Endothelial cell of umbilical vein (primary cell): ENCODE data around the gene DDHD1. TPM values are rescaled to one million over a fixed set of nuclear protein-coding genes. Genes with fewer than 3 reads are reported as not detected.

Experiments used
- BruUV-seq: library from RNA; stranded (reverse); fragments of 400-500 nt; replicated peaks from 2 replicates; lab custom pipeline; 2021; lab: Mats Ljungman, UMichigan
- CTCF ChIA-PET: fragments of 300-600, 350-600 bp; sonication (Branson Sonifier 250); formaldehyde crosslinking; loops from one replicate; lab custom pipeline; 2021; ENCODE audit warnings: antibody characterized with exemption, inconsistent platforms; lab: Charles Lee
- POLR2A ChIA-PET: fragments of 300-600, 350-600 bp; sonication (Branson Sonifier 250); formaldehyde crosslinking; loops from one replicate; lab custom pipeline; 2021; ENCODE audit warnings: antibody characterized with exemption, inconsistent platforms; lab: Charles Lee
- DNase-seq: peaks from one replicate; pipeline ENCODE4 v3.0.0-alpha.2; 2011; ENCODE audit warnings: low read depth, low spot score
- FAIRE-seq: peaks from 2 replicates; lab custom pipeline; 2011; peaks lifted over from hg19 to GRCh38; lab: Jason Lieb, UNC
- H2AFZ ChIP-seq: 2 replicates; pipeline ENCODE4 v1.6.0; 2012; ENCODE audit warnings: low read depth, low read length, control low read depth, inconsistent platforms
- H3K27ac ChIP-seq: 2 replicates; pipeline ENCODE4 v1.5.1; 2011; ENCODE audit warnings: low read depth, mild to moderate bottlenecking, control low read depth, low read length, moderate library complexity; ENCODE audit not compliant: insufficient read depth
- H3K27me3 ChIP-seq, 2 experiments: 2 replicates each; pipeline versions ENCODE4 v1.6.0 to v1.6.1; 2011; ENCODE audit warnings: low read length in 2 of 2, mixed read lengths in 1 of 2; ENCODE audit not compliant: control insufficient read depth in 2 of 2, insufficient read depth in 2 of 2
- H3K36me3 ChIP-seq, 2 experiments: 2 replicates in 1 of 2; 3 replicates in 1 of 2; pipeline ENCODE4 v1.5.1; 2011; ENCODE audit warnings: low read length in 2 of 2, mild to moderate bottlenecking in 1 of 2, moderate library complexity in 1 of 2; ENCODE audit not compliant: control insufficient read depth in 2 of 2, insufficient read depth in 2 of 2; ENCODE audit errors: extremely low read depth in 1 of 2
- H3K4me1 ChIP-seq: 3 replicates; pipeline ENCODE4 v1.5.1; 2011; ENCODE audit warnings: mild to moderate bottlenecking, low read length; ENCODE audit not compliant: control insufficient read depth, insufficient read depth; ENCODE audit errors: extremely low read depth
- H3K4me2 ChIP-seq: 2 replicates; pipeline ENCODE4 v1.6.1; 2011; ENCODE audit warnings: low read length, control low read depth, mixed read lengths; ENCODE audit not compliant: insufficient read depth
- H3K4me3 ChIP-seq, 3 experiments: fragments of 200-600 bp in 1 of 3; sonication (generic), shearing (Covaris generic) in 1 of 3; replicated peaks in 1 of 3; 2 replicates each; pipeline ENCODE4 v1.5.1; 2011 to 2016; ENCODE audit warnings: control low read depth in 3 of 3, low read length in 3 of 3, mild to moderate bottlenecking in 2 of 3, inconsistent platforms in 1 of 3, low read depth in 1 of 3, moderate library complexity in 1 of 3; ENCODE audit not compliant: insufficient read depth in 1 of 3
- H3K79me2 ChIP-seq: 2 replicates; pipeline ENCODE4 v1.6.0; 2012; ENCODE audit warnings: low read length, inconsistent platforms; ENCODE audit not compliant: control insufficient read depth, insufficient read depth
- H3K9ac ChIP-seq: replicated peaks from 2 replicates; pipeline ENCODE3; 2011; ENCODE audit warnings: low read length, control low read depth; ENCODE audit not compliant: insufficient read depth; ENCODE audit errors: extremely low read depth
- H3K9me1 ChIP-seq: replicated peaks from 3 replicates; pipeline ENCODE4 v1.6.0; 2011; ENCODE audit warnings: mild to moderate bottlenecking, low read length; ENCODE audit not compliant: control insufficient read depth, insufficient read depth; ENCODE audit errors: extremely low read depth
- H3K9me3 ChIP-seq: replicated peaks from 2 replicates; pipeline ENCODE4 v1.5.1; 2012; ENCODE audit warnings: low read length, inconsistent platforms; ENCODE audit not compliant: control insufficient read depth, insufficient read depth
- H4K20me1 ChIP-seq: replicated peaks from 2 replicates; pipeline ENCODE3; 2011; ENCODE audit warnings: mild to moderate bottlenecking, low read length; ENCODE audit not compliant: control insufficient read depth, insufficient read depth; ENCODE audit errors: extremely low read depth
- EZH2 ChIP-seq: IDR thresholded peaks from 2 replicates; pipeline ENCODE4 v1.6.1; 2012; ENCODE audit warnings: borderline replicate concordance, low read depth, mild to moderate bottlenecking, moderate library complexity, low read length, inconsistent platforms; ENCODE audit not compliant: severe bottlenecking
- FOS ChIP-seq: IDR thresholded peaks from 2 replicates; pipeline ENCODE4 v1.6.1; 2011; ENCODE audit warnings: mild to moderate bottlenecking, low read length, moderate library complexity, borderline replicate concordance; ENCODE audit not compliant: insufficient read depth
- GATA2 ChIP-seq: IDR thresholded peaks from 2 replicates; pipeline ENCODE4 v1.7.0; 2011; ENCODE audit warnings: low read depth, mild to moderate bottlenecking, moderate library complexity, mixed read lengths, low read length; ENCODE audit not compliant: insufficient read length, insufficient read depth
- JUN ChIP-seq: IDR thresholded peaks from 2 replicates; pipeline ENCODE4 v1.6.1; 2011; ENCODE audit warnings: borderline replicate concordance, low read depth; ENCODE audit not compliant: insufficient read length, insufficient read depth
- MAX ChIP-seq: IDR thresholded peaks from 2 replicates; pipeline ENCODE4 v1.6.1; 2011; ENCODE audit not compliant: insufficient read depth, insufficient read length
- MYC ChIP-seq: IDR thresholded peaks from one replicate; pipeline ENCODE4 v1.6.1; 2011; ENCODE audit warnings: mild to moderate bottlenecking, low read depth, low read length
- POLR2A ChIP-seq: IDR thresholded peaks from 2 replicates; pipeline ENCODE4 v1.6.1; 2012; ENCODE audit warnings: low read depth, mild to moderate bottlenecking, control low read depth, low read length
- POLR2AphosphoS5 ChIP-seq: IDR thresholded peaks from 2 replicates; pipeline ENCODE4 v1.6.1; 2012; ENCODE audit warnings: low read depth, mild to moderate bottlenecking, control low read depth, low read length, moderate library complexity; ENCODE audit not compliant: insufficient read depth
- dilution Hi-C: fragments of 300-500 bp; cut with MboI; formaldehyde crosslinking; loops from one replicate; pipeline ENCODE4 v1.15.0; 2019; ENCODE audit warnings: low sequenced_read_pairs; ENCODE audit not compliant: extremely low pct_ligation_motif_present
- intact Hi-C: fragments of 100-400 bp; cut with micrococcal nuclease; formaldehyde crosslinking; loops from one replicate; pipeline ENCODE4 v1.10.0; 2022
- polyA plus RNA-seq, 4 experiments: library from polyadenylated mRNA; depleted of rRNA in 3 of 4; stranded (reverse) in 3 of 4; unstranded in 1 of 4; fragments of >200 nt; gene quantifications; 2 replicates each; pipeline versions ENCODE4 v1.2.1 to v1.2.3, GENCODE V29; 2011 to 2012; ENCODE audit warnings: missing spikeins in 1 of 4
- total RNA-seq: library from RNA; stranded (reverse); gene quantifications from 2 replicates; pipeline ENCODE4 v1.2.3, GENCODE V29; 2021
- TF ChIP-seq, protein P1 (sequence below), 2 donors: IDR thresholded peaks; 1 replicate in 1 of 2; 2 replicates in 1 of 2; pipeline ENCODE4 v1.5.1; 2011; ENCODE audit warnings: low read length in 2 of 2, mild to moderate bottlenecking in 2 of 2, moderate library complexity in 2 of 2, control low read depth in 1 of 2, inconsistent platforms in 1 of 2, low read depth in 1 of 2; ENCODE audit not compliant: insufficient read depth in 1 of 2; ENCODE audit errors: extremely low read depth in 1 of 2

The DDHD1 gene
- total and polyA plus RNA-seq, 2 donors (not counting 3 experiments of a cell fraction or from before 2014, with no cell fraction given) = 2.7 to 12.4 TPM

GRCh38 chr14:53167602-53168328 lies 14.6 kb upstream of the DDHD1 start:
- H4K20me1 ChIP-seq = no peaks in the 10 kb centered on the region
- DNase-seq (no peak), FAIRE-seq (no peak)
- H3K4me3 ChIP-seq = no peak overlapping the region
- POLR2A ChIA-PET = no interaction called here
- H3K4me2 ChIP-seq = no peak overlapping the region
- no peak for TF ChIP-seq POLR2AphosphoS5
- TF ChIP-seq MYC = no peak
- TF ChIP-seq EZH2 = no peak
- no peak for TF ChIP-seq POLR2A
- TF ChIP-seq, protein P1, sequence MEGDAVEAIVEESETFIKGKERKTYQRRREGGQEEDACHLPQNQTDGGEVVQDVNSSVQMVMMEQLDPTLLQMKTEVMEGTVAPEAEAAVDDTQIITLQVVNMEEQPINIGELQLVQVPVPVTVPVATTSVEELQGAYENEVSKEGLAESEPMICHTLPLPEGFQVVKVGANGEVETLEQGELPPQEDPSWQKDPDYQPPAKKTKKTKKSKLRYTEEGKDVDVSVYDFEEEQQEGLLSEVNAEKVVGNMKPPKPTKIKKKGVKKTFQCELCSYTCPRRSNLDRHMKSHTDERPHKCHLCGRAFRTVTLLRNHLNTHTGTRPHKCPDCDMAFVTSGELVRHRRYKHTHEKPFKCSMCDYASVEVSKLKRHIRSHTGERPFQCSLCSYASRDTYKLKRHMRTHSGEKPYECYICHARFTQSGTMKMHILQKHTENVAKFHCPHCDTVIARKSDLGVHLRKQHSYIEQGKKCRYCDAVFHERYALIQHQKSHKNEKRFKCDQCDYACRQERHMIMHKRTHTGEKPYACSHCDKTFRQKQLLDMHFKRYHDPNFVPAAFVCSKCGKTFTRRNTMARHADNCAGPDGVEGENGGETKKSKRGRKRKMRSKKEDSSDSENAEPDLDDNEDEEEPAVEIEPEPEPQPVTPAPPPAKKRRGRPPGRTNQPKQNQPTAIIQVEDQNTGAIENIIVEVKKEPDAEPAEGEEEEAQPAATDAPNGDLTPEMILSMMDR (IDR thresholded peaks at IDR 0.05; ENCODE audit: extremely low read depth in 1 of 2, insufficient read depth in 1 of 2, low read depth in 1 of 2, low read length in 2 of 2) = no peak
- no peak for TF ChIP-seq GATA2
- TF ChIP-seq MAX = no peak
- no peak for TF ChIP-seq JUN
- TF ChIP-seq FOS = no peak
- H3K9me1 ChIP-seq = no peaks in the 10 kb centered on the region
- no peaks in the 10 kb centered on the region for H3K4me1 ChIP-seq
- no peaks in the 10 kb centered on the region for H3K36me3 ChIP-seq
- intact Hi-C loops (no loop called here), dilution Hi-C loops (no loop called here)
- CTCF ChIA-PET = no interaction called here
- no peaks in the 10 kb centered on the region for H3K9me3 ChIP-seq
- no peak overlapping the region for H3K27ac ChIP-seq
- H3K27me3 ChIP-seq = no peaks in the 10 kb centered on the region
- no peaks in the 10 kb centered on the region for H3K79me2 ChIP-seq
- BruUV-seq = no TSS peak
- no peak overlapping the region for H3K9ac ChIP-seq
- no peak overlapping the region for H2AFZ ChIP-seq
